GM23338 (cell line): Measurements from ENCODE around the gene ADAMTS17. TPM values are rescaled to one million over a fixed set of nuclear protein-coding genes. Genes with fewer than 3 reads are reported as not detected.

Experiments used
- ATAC-seq: fragments of 200-7000 bp; cut with Tn5 transposase; 3 replicates; pipeline ENCODE4 v1.9.1; 2020
- DNase-seq: peaks from one replicate; pipeline ENCODE4 v3.0.0-alpha.2; 2015; ENCODE audit warnings: low spot score
- H2AFZ ChIP-seq: fragments of 200-600 bp; sonication (generic); 2 replicates; pipeline ENCODE4 v1.8.0; 2016; ENCODE audit warnings: antibody characterized with exemption, mild to moderate bottlenecking, moderate library complexity
- H3F3A ChIP-seq: fragments of 200-600 bp; sonication (generic); replicated peaks from 2 replicates; pipeline ENCODE4 v1.8.0; 2017; ENCODE audit warnings: antibody characterized with exemption, mixed run types, low read depth
- H3K27ac ChIP-seq: fragments of 200-600 bp; sonication (generic); 2 replicates; pipeline ENCODE4 v1.6.1; 2016; ENCODE audit warnings: low read depth
- H3K27me3 ChIP-seq: fragments of 200-600 bp; sonication (generic); 2 replicates; pipeline ENCODE4 v1.8.0; 2016; ENCODE audit warnings: mild to moderate bottlenecking, mixed run types, moderate library complexity; ENCODE audit not compliant: insufficient read depth
- H3K36me3 ChIP-seq: fragments of 200-600 bp; sonication (generic); 2 replicates; pipeline ENCODE4 v1.8.0; 2016; ENCODE audit warnings: mild to moderate bottlenecking; ENCODE audit not compliant: insufficient read depth
- H3K4me1 ChIP-seq: fragments of 200-600 bp; sonication (generic); 2 replicates; pipeline ENCODE4 v1.8.0; 2016; ENCODE audit warnings: mild to moderate bottlenecking, moderate library complexity; ENCODE audit not compliant: insufficient read depth
- H3K4me2 ChIP-seq: fragments of 200-600 bp; sonication (generic); 2 replicates; pipeline ENCODE4 v1.7.1; 2017; ENCODE audit warnings: mixed run types
- H3K4me3 ChIP-seq: fragments of 200-600 bp; sonication (generic); 2 replicates; pipeline ENCODE4 v1.6.1; 2016; ENCODE audit warnings: mixed run types
- H3K79me2 ChIP-seq: fragments of 200-600 bp; sonication (generic); replicated peaks from 2 replicates; pipeline ENCODE4 v1.8.0; 2017; ENCODE audit warnings: mild to moderate bottlenecking; ENCODE audit not compliant: insufficient read depth
- H3K9me2 ChIP-seq: fragments of 200-600 bp; sonication (generic); 2 replicates; pipeline ENCODE4 v1.8.0; 2017; ENCODE audit not compliant: insufficient read depth
- H4K20me1 ChIP-seq: fragments of 200-600 bp; sonication (generic); replicated peaks from 2 replicates; pipeline ENCODE4 v1.8.0; 2017; ENCODE audit warnings: mild to moderate bottlenecking; ENCODE audit not compliant: insufficient read depth
- H3K27ac Mint-ChIP-seq: 2 replicates; pipeline ENCODE4 v1.8.0; 2020; ENCODE audit warnings: inconsistent platforms, mild to moderate bottlenecking, moderate library complexity, mixed read lengths
- H3K27me3 Mint-ChIP-seq: 3 replicates; pipeline ENCODE4 v1.8.0; 2022; ENCODE audit warnings: low read depth, mild to moderate bottlenecking, moderate library complexity, mixed read lengths, inconsistent platforms; ENCODE audit not compliant: insufficient read depth, poor library complexity
- H3K36me3 Mint-ChIP-seq: 3 replicates; pipeline ENCODE4 v1.8.0; 2021; ENCODE audit warnings: low read depth, mild to moderate bottlenecking, inconsistent platforms, moderate library complexity, mixed read lengths
- H3K4me1 Mint-ChIP-seq: 3 replicates; pipeline ENCODE4 v1.8.0; 2020; ENCODE audit warnings: mild to moderate bottlenecking, inconsistent platforms, mixed read lengths
- H3K4me3 Mint-ChIP-seq: 3 replicates; pipeline ENCODE4 v1.8.0; 2021; ENCODE audit warnings: moderate library complexity, mild to moderate bottlenecking, inconsistent platforms, mixed read lengths
- H3K9me3 Mint-ChIP-seq: 3 replicates; pipeline ENCODE4 v1.8.0; 2020; ENCODE audit warnings: moderate library complexity, mild to moderate bottlenecking, inconsistent platforms, mixed read lengths
- CREB1 ChIP-seq: fragments of 250-450 bp; sonication (Bioruptor Pico); IDR thresholded peaks from 2 replicates; pipeline ENCODE4 v1.5.0; 2020; ENCODE audit warnings: low read depth, mild to moderate bottlenecking, moderate library complexity
- CTCF ChIP-seq, 2 experiments: fragments of 200-600 bp in 1 of 2; sonication (generic) in 1 of 2; conservative IDR thresholded peaks; 2 replicates each; pipeline versions ENCODE4 v1.5.1 to v1.6.1; 2016 to 2017; ENCODE audit warnings: antibody characterized with exemption in 2 of 2, low read depth in 2 of 2, mild to moderate bottlenecking in 2 of 2, moderate library complexity in 1 of 2
- ETS1 ChIP-seq: IDR thresholded peaks from 2 replicates; pipeline ENCODE4 v1.6.1; 2016; ENCODE audit warnings: antibody characterized with exemption
- EZH2 ChIP-seq: fragments of 200-600 bp; sonication (generic); IDR thresholded peaks from one replicate; pipeline ENCODE4 v1.8.0; 2017; ENCODE audit warnings: antibody characterized with exemption, mild to moderate bottlenecking, low read depth; ENCODE audit not compliant: unreplicated experiment
- EZH2phosphoT487 ChIP-seq: fragments of 200-600 bp; sonication (generic); IDR thresholded peaks from one replicate; pipeline ENCODE4 v1.8.1; 2018; ENCODE audit warnings: antibody characterized with exemption; ENCODE audit not compliant: unreplicated experiment
- JUNB ChIP-seq: IDR thresholded peaks from one replicate; pipeline ENCODE4 v1.6.1; 2016; ENCODE audit warnings: antibody characterized with exemption; ENCODE audit not compliant: unreplicated experiment
- NANOG ChIP-seq: IDR thresholded peaks from 2 replicates; pipeline ENCODE4 v1.6.1; 2016; ENCODE audit warnings: antibody characterized with exemption, borderline replicate concordance
- POLR2AphosphoS5 ChIP-seq: IDR thresholded peaks from 2 replicates; pipeline ENCODE4 v1.6.1; 2016; ENCODE audit warnings: antibody characterized with exemption, low read depth
- REST ChIP-seq: IDR thresholded peaks from one replicate; pipeline ENCODE4 v1.6.1; 2018; ENCODE audit warnings: antibody characterized with exemption; ENCODE audit not compliant: unreplicated experiment
- STAT1 ChIP-seq: IDR thresholded peaks from one replicate; pipeline ENCODE4 v1.6.1; 2016; ENCODE audit warnings: antibody characterized with exemption; ENCODE audit not compliant: unreplicated experiment
- ZNF114 ChIP-seq: fragments of 250-450 bp; sonication (Bioruptor Pico); IDR thresholded peaks from 2 replicates; pipeline ENCODE4 v1.5.0; 2020; ENCODE audit warnings: mild to moderate bottlenecking, moderate library complexity
- ZNF331 ChIP-seq: fragments of 250-450 bp; sonication (Bioruptor Pico); IDR thresholded peaks from 2 replicates; pipeline ENCODE4 v1.5.0; 2020; ENCODE audit warnings: low read depth, mild to moderate bottlenecking, moderate library complexity
- ZNF462 ChIP-seq: fragments of 250-450 bp; sonication (Bioruptor Pico); IDR thresholded peaks from 2 replicates; pipeline ENCODE4 v1.5.0; 2020; ENCODE audit warnings: mild to moderate bottlenecking, moderate library complexity
- polyA plus RNA-seq: library from polyadenylated mRNA; unstranded; fragments of >200 nt; fragmentation: Nextera tagmentation; extraction: Ambion mirVana; gene quantifications from 2 replicates; pipeline ENCODE4 v1.2.1, GENCODE V29; 2016
- total RNA-seq: library from RNA; depleted of rRNA; stranded (reverse); fragments of >200 nt; shearing (Covaris generic); gene quantifications from 2 replicates; pipeline ENCODE4 v1.2.3, GENCODE V29; 2014

The ADAMTS17 gene
- total and polyA plus RNA-seq, 2 experiments from 2014 or later: 0.60 to 3.8 TPM

- DNase-seq (no peak), ATAC-seq (no peak)
- Histone ChIP-seq H3F3A (no peaks in the 10 kb centered on the region), H3K9me2 (peaks cover 11% of the 10 kb centered on the region), H4K20me1 (no peaks in the 10 kb centered on the region), H3K4me3 (no peak overlapping the region), H2AFZ (no peak overlapping the region), H3K79me2 (no peaks in the 10 kb centered on the region), H3K36me3 (peaks cover 16% of the 10 kb centered on the region; the same call in 1 of the 2 replicates), H3K27ac (no peak overlapping the region), H3K4me2 (no peak overlapping the region), H3K4me1 (no peaks in the 10 kb centered on the region), H3K27me3 (no peaks in the 10 kb centered on the region)
- H3K9me3 Mint-ChIP-seq: peaks cover 4% of the 10 kb centered on the region; the same call in 2 of the 3 replicates
- TF ChIP-seq EZH2: no peak
- no peak for TF ChIP-seq ZNF331 (CRISPR knock-in tag)
- TF ChIP-seq CREB1 (CRISPR knock-in tag): no peak
- TF ChIP-seq STAT1: no peak
- no peak for TF ChIP-seq ZNF114 (CRISPR knock-in tag)
- no peak for TF ChIP-seq ETS1
- TF ChIP-seq POLR2AphosphoS5: no peak
- TF ChIP-seq EZH2phosphoT487: no peak
- no peak for TF ChIP-seq JUNB
- TF ChIP-seq NANOG: no peak
- no peak for TF ChIP-seq ZNF462 (CRISPR knock-in tag)
- no peak for TF ChIP-seq REST
- no peak for TF ChIP-seq CTCF (conservative IDR thresholded peaks at IDR 0.05; ENCODE audit: low read depth in 2 of 2)
- H3K36me3 Mint-ChIP-seq: no peaks in the 10 kb centered on the region; the same call in 2 of the 3 replicates
- H3K4me1 Mint-ChIP-seq: peaks cover 5% of the 10 kb centered on the region
- H3K4me3 Mint-ChIP-seq: no peak overlapping the region
- no peak overlapping the region for H3K27ac Mint-ChIP-seq
- no peaks in the 10 kb centered on the region for H3K27me3 Mint-ChIP-seq
These were observed 166.9 kb downstream of the ADAMTS17 start for GRCh38 chr15:100174904-100175275.
